HG03135 (cell line): Measurements from ENCODE around the gene SPATS2L.

ENCODE experiments used
- ATAC-seq: cut with Tn5 transposase; IDR thresholded peaks from one replicate; pipeline ENCODE4 v1.9.1; 2021; ENCODE audit warnings: mild to moderate bottlenecking, moderate library complexity; ENCODE audit not compliant: unreplicated experiment

SPATS2L gene

GRCh38 chr2:200405599-200406298 lies 99.3 kb downstream of the SPATS2L start:
- no peak for ATAC-seq

GRCh38 chr2:200406379-200406778 lies 99.9 kb downstream of the SPATS2L start:
- ATAC-seq, result peak; percentile 85

GRCh38 chr2:200408428-200409316 lies 102.2 kb downstream of the SPATS2L start:
- ATAC-seq, result no peak

GRCh38 chr2:200411831-200412230 lies 105.3 kb downstream of the SPATS2L start:
- ATAC-seq, result no peak

- ATAC-seq, result no peak
These were observed 107.9 kb downstream of the SPATS2L start for GRCh38 chr2:200414367-200414766.

- ATAC-seq, result no peak
These were observed 109.0 kb downstream of the SPATS2L start for GRCh38 chr2:200415455-200415854.

- ATAC-seq, result no peak
These were observed 110.4 kb downstream of the SPATS2L start for GRCh38 chr2:200416878-200417277.

- ATAC-seq, result no peak
These were observed 110.9 kb downstream of the SPATS2L start for GRCh38 chr2:200417366-200417765.

- no peak for ATAC-seq
These were observed 111.9 kb downstream of the SPATS2L start for GRCh38 chr2:200418399-200418798.

- ATAC-seq, result no peak
These were observed 112.8 kb downstream of the SPATS2L start for GRCh38 chr2:200419325-200419724.

GRCh38 chr2:200421270-200421669 lies 114.8 kb downstream of the SPATS2L start:
- ATAC-seq, result no peak

GRCh38 chr2:200422071-200422470 lies 115.6 kb downstream of the SPATS2L start:
- no peak for ATAC-seq

- no peak for ATAC-seq
These were observed 116.2 kb downstream of the SPATS2L start for GRCh38 chr2:200422532-200423261.

GRCh38 chr2:200423541-200423940 lies 117.0 kb downstream of the SPATS2L start:
- no peak for ATAC-seq

- ATAC-seq, result no peak
These were observed 118.7 kb downstream of the SPATS2L start for GRCh38 chr2:200425026-200425821.

GRCh38 chr2:200426754-200427153 lies 120.3 kb downstream of the SPATS2L start:
- ATAC-seq, result no peak

- no peak for ATAC-seq
These were observed 122.6 kb downstream of the SPATS2L start for GRCh38 chr2:200428961-200429665.

- ATAC-seq, result no peak
These were observed 123.5 kb downstream of the SPATS2L start for GRCh38 chr2:200430017-200430416.

- ATAC-seq, result no peak
These were observed 125.7 kb downstream of the SPATS2L start for GRCh38 chr2:200431996-200432705.
